Measurements from ENCODE around the gene TRAK2.
"Not testable (repeated sequence)": the region's sequence is repeated elsewhere in the genome, so short reads cannot be mapped to it uniquely, and the experiment has no call there.

TRAK2 gene

DNA sequence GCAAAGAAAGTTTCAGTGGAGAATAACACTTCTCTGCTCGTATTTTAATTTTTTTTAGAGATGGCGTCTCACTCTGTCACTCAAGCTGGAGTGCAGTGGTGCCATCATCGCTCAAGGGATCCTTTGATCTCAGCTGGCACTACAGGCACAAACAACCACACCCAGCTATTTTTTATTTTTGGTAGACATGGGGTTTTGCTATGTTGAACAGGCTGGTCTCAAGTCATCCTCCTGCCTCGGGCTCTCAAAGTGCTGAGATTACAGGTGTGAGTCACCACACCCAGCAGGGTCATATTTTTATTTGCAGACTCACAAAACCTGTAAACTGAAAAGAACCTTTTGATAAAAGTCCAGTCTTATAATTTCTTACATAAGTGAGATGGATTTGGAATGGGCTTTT lies 2.6 kb downstream of the TRAK2 start:
- DNase-seq (ENCODE audit: low read depth, low spot score) = no peak

GRCh38 chr2:201448061-201448460 lies 3.2 kb downstream of the TRAK2 start:
- DNase-seq (ENCODE audit: low read depth, low spot score) = no peak

- DNase-seq (ENCODE audit: low read depth, low spot score) = no peak
These were observed 4.2 kb downstream of the TRAK2 start for GRCh38 chr2:201447086-201447485.

- no peak for DNase-seq (ENCODE audit: low read depth, low spot score)
These were observed 6.4 kb downstream of the TRAK2 start for GRCh38 chr2:201444746-201445465.

DNA sequence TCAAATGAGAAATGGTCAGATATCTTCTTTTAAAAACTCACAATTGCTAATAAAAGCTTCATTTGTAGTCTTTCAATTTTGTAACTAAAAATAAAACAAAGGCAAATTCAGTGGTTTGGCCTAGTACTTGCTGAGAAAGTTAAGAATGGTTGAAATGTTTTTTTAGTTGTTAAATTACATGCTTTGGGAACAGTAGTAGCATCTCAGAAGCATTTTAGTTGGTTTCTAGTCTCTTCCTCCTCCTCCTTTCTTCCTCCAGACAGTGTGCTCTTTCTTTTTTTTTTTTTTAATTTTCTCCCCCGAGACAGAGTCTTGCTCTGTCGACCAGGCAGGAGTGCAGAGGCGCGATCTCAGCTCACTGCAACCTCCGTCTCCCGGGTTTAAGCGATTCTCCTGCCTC lies 9.8 kb downstream of the TRAK2 start:
- DNase-seq (ENCODE audit: low read depth, low spot score) = no peak

DNA sequence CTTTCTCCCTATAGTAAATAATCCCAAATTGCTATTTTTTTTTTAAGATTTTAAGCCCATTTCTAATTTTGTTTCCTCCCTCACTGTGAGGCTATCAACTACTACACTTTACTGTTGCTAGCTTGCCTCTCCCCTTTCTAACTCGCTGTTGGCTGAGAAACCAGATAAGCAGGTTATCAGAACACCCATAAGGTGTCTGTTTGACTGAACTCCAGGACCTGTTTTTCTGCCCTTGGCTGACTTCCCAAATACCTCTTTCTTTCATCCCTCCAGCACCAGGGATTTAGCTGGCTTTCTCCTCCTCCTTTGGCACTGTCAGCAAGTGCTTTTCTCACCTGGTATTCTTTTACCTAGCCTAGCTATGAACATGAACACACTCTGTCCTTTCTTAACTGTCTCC lies 11.1 kb downstream of the TRAK2 start:
- no peak for DNase-seq (ENCODE audit: low read depth, low spot score)

- not testable (repeated sequence) for DNase-seq (ENCODE audit: low read depth, low spot score)
These were observed 11.8 kb downstream of the TRAK2 start for GRCh38 chr2:201439336-201439922.

- DNase-seq (ENCODE audit: low read depth, low spot score) = no peak
These were observed 15.1 kb downstream of the TRAK2 start for GRCh38 chr2:201436141-201436540.

DNA sequence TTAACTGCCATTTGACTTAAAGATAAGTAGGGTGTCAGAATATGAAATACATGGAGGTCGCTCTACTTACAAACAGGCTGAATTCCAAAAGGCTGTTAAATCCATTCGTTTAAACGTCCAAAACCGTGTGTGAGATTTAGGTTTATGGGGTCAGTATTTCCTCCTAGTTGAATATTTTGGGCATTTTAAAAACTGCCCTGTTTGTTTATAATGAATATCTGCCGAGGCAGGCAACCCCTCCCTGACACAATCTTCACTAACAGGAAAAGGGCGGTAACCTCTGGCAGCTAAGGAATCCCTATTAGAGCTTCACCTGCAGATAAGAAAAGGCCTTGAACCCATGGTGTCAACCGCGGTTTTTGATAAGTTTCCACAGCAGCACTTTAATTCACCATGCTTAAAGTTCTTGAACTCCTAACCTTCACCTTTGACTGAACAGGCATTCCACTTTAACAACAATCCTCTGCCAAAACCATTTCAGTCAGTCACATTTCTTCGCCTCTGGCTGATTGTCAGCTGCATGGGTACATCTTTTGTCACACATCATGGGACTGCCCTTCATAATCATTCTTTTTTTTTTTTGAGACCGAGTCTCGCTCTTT lies 17.8 kb downstream of the TRAK2 start:
- DNase-seq (ENCODE audit: low read depth, low spot score) = no peak

GRCh38 chr2:201432621-201433393 lies 18.5 kb downstream of the TRAK2 start:
- DNase-seq (ENCODE audit: low read depth, low spot score) = no peak

- no peak for DNase-seq (ENCODE audit: low read depth, low spot score)
These were observed 19.1 kb downstream of the TRAK2 start for GRCh38 chr2:201432038-201432620.

DNA sequence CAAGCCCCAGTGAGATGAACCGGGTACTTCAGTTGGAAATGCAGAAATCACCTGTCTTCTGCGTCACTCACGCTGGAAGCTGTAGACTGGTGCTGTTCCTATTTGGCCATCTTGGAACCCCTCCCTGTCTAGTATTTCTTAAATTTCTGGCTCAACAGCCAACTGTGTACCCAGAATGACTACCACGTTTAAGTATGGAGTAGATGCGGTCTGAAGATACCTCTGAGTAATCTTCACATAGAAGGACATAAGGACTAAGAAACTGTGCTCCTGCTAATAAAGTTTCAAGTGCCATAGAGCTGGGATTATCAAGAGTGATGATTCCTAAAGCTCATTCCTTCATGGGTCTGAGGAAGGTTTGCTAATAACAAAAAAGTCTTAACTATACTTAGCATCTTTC lies 20.4 kb downstream of the TRAK2 start:
- no peak for DNase-seq (ENCODE audit: low read depth, low spot score)

DNA sequence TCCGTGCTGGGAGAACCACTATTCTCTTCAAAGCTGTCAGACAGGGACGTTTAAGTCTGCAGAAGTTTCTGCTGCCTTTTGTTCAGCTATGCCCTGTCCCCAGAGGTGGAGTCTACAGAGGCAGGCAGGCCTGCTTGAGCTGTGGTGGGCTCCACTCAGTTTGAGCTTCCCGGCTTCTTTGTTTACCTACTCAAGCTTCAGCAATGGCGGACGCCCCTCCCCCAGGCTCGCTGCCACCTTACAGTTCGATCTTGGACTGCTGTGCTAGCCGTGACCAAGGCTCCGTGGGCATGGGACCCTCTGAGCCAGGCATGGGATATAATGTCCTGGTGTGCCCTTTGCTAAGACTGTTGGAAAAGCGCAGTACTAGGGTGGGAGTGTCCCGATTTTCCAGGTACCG lies 20.9 kb downstream of the TRAK2 start:
- not testable (repeated sequence) for DNase-seq (ENCODE audit: low read depth, low spot score)

GRCh38 chr2:201429835-201430234 lies 21.4 kb downstream of the TRAK2 start:
- DNase-seq (ENCODE audit: low read depth, low spot score) = not testable (repeated sequence)

- DNase-seq (ENCODE audit: low read depth, low spot score) = not testable (repeated sequence)
These were observed 22.9 kb downstream of the TRAK2 start for GRCh38 chr2:201428366-201428765.

DNA sequence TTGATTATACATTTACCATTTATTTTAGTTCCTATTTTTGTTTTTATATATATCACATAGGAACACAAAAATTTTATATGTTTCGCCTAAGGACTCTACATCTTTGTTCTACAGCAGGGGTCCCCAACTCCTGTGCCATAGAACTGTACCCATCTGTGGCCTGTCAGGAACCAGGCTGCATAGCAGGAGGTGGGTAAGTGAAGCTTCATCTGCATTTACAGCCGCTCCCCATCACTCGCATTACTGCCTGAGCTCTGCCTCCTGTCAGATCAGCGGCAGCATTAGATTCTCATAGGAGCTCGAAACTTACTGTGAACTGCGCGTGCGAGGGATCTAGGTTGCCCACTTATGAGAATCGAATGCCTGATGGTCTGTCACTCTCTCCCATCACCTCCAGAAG lies 25.3 kb downstream of the TRAK2 start:
- no peak for DNase-seq (ENCODE audit: low read depth, low spot score)

GRCh38 chr2:201420442-201421113 lies 30.7 kb downstream of the TRAK2 start:
- DNase-seq (ENCODE audit: low read depth, low spot score) = no peak

GRCh38 chr2:201419986-201420385 lies 31.3 kb downstream of the TRAK2 start:
- DNase-seq (ENCODE audit: low read depth, low spot score) = no peak

GRCh38 chr2:201419057-201419635 lies 32.1 kb downstream of the TRAK2 start:
- no peak for DNase-seq (ENCODE audit: low read depth, low spot score)

DNA sequence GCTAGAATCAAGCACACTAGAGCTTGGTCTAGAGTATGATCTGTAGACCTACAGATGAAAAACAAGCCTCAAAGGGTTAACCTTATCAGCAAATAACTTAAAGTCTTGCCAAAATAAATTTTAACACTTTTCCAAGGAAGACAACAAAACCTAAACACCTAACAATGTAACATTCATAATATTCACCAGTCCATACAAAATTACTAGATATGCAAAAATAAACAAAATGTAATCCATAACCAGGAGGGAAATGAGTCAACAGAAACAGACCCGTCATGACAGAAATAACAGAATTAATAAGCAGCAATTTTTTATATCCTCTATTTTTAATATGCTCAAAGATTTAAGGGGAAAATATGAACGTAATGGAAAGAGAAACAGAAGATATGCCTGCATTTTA lies 36.1 kb downstream of the TRAK2 start:
- no peak for DNase-seq (ENCODE audit: low read depth, low spot score)

Data from brain pericyte (primary cell).